Stimulated activated CD4-positive, alpha-beta T cell treated with anti-CD3 and anti-CD28 coated beads, Interleukin-1b, Interleukin-23, amount 100 ng/mL, for 48 hours (primary cell): ENCODE measurements around the gene BICD2.

Source experiments
- DNase-seq: peaks from one replicate; pipeline ENCODE4 v3.0.0-alpha.2; 2020

The BICD2 gene

GRCh38 chr9:92746567-92747458, 17.8 kb downstream of the BICD2 start:
- DNase-seq: no peak

- DNase-seq: no peak
These were observed 18.8 kb downstream of the BICD2 start for GRCh38 chr9:92745881-92746280.

GRCh38 chr9:92745331-92745730, 19.3 kb downstream of the BICD2 start:
- no peak for DNase-seq

GRCh38 chr9:92740969-92741368, 23.7 kb downstream of the BICD2 start:
- no peak for DNase-seq

DNA sequence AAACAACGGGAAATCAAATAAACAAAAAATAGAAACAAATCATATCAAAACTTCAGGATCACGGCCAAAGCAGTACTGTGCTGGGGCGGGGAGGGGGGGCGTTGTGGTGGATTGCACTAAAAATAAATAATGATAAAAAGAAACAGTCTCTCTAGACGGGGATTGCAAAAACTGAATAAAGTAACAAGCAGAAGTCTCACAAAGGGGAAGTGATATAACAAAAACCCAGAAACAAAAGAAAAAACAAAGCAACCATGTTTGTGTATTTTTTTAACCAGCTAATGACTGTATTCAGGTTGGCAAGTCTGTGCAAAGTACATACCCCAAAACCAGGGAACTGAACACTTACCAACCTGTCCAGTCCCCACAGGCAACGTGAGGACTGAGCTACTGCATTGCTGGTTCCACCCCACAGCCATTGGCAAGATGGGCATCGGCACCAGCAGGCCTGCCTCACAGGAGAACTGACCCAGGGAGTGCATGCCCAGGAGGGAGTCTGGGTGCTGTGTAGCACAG, 24.1 kb downstream of the BICD2 start:
- no peak for DNase-seq

DNA sequence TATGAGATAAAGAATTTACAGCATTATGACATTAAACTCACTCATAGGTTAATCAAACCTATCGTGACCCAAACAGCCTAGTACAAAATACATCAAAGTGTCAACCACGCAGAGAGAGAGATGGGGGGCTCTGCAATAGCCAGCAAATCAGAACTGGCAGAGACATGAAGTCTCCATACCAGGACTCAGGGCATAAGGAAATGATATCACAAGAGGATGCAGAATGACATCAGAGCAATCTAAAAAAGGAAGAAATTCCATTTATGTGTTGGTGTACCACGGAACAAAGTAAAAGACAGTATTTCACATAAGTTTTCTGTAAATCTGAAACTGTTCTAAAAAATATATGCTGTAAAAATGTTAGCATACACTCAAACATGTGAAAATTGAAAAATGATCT, 24.6 kb downstream of the BICD2 start:
- DNase-seq: no peak

DNA sequence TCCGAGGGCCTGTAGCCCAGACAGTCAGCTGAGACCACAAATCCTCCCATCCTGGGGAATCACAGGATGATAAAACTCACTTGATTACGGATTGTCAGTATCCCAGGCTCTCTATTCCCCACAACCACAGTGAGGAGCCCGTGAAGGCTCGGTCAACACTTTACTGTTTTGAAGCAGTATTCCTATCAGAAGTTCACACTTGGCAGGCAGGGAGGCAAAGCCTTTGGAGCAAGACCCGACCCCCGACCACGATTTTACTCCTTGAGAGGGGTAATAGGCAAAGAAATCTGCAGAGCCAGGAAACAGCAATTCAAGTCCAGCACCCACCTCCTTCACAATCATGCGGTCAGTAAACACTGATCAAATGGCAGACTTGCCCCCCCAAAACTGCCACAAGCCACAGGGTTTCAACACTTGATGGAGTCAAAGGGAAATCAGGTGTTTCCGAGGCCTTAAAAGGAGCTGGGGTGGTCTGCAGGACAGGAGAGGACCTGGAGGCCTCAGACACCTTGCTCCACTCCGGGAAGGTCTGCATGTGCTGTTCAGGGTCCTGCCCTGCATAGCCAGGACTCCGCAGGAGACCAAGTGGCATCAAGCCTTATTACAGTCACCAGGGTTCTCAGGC, 25.2 kb downstream of the BICD2 start:
- DNase-seq: no peak

DNA sequence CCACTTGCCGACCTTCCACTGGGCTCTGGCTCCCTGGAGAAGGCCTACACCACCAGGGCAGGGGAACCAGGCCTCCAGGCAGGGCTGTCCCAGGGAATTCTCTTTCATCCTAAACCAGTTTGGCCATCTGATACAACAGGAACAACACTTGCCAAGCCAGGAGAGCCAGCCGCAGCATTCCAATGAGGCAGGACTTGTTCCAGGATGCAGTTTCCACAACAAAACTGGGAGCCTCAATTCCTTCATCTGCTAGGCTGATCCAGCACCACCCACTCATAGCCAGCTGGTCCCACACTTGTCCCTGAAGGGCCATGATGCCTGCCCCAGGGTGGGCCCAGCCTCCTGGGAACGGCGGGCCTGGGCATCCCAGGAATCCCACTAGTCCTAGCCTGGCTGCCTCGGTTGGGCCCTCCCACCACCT, 26.0 kb downstream of the BICD2 start:
- no peak for DNase-seq

GRCh38 chr9:92737611-92738299, 26.9 kb downstream of the BICD2 start:
- DNase-seq: no peak

DNA sequence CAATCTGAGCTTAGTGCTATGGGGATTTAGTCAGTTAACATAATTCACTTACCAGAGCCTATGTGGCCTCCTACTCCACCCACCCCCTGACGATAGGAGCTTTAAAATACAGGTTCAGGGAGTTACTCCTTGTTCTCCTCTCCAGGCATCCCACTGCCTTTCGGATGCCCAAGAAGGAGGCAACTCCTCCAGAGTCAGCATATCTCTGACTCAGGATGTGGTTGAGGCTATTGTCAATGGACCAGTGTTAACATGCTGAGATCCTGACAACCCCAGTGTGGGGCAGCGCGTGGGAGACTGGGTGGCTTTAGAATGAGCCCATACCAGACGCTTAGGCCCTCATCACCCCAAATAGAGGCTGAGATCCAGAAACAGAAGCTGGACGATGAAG, 27.4 kb downstream of the BICD2 start:
- no peak for DNase-seq

DNA sequence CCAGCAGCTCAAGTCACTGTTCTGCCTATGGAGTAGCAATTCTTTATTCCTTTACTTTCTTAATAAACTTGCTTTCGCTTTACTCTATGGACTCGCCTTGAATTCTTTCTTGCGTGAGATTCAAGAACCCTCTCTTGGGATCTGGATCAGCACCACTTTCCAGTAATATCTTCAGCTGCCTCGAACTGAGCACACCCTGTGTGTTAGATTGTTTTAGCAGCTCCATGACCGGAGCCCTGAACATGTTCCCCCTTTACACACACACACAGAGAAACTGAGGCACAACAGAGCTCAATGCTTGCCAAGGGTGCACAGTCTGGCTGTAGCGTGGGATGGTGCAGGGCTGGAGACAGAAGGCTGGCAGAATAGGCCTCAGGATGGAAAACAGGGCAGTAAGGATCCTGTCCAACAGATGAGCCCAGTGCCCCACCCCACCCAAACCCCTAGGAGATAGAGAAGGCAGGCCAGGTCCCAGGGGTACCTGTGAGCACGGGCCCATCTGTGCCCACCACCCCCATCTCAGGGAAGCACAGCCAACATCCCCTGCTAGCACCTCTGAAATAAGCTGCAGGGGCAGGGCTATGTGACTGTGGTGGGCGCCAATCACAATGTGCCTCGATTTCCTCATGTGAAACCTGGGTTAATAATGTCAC, 27.9 kb downstream of the BICD2 start:
- no peak for DNase-seq

DNA sequence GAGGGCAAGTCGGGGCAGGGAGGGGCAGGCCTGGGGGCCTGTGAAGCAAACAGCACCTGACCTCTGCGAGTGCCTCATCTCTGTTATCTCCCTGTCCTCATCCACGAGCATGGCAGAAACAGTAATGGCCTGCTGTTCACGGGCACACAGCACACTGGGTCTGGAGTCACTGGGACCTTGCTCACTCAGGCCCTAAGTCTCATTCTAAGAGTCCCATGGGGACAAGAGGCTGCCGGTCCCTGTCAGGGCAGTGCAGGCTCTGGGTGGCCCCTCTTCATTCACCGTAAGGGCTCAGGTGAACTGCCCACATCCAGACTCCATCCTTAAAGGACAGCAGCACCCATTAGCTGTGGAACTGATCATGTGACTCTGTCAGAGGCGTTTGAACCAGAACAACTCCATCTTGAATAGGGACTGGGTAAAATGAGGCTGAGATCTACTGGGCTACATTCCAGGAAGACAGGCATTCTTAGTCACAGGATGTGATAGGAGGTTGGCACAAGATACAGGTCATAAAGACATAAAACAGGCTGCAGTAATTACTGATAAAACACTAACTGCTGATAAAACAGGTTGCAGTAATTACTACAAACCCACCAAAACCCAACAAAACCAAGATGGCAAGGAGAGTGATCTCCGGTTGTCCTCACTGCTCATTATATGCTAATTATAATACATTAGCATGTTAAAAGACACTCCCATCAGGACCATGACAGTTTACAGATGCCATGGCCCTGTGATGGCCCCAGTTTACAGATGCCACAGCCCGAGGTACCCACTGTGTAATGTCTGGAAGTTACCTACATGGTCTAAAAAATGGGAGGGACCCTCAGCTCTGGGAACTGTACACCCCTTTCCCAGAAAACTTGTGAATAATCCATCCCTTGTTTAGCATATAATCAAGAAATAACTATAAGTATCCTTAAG, 28.7 kb downstream of the BICD2 start:
- no peak for DNase-seq

DNA sequence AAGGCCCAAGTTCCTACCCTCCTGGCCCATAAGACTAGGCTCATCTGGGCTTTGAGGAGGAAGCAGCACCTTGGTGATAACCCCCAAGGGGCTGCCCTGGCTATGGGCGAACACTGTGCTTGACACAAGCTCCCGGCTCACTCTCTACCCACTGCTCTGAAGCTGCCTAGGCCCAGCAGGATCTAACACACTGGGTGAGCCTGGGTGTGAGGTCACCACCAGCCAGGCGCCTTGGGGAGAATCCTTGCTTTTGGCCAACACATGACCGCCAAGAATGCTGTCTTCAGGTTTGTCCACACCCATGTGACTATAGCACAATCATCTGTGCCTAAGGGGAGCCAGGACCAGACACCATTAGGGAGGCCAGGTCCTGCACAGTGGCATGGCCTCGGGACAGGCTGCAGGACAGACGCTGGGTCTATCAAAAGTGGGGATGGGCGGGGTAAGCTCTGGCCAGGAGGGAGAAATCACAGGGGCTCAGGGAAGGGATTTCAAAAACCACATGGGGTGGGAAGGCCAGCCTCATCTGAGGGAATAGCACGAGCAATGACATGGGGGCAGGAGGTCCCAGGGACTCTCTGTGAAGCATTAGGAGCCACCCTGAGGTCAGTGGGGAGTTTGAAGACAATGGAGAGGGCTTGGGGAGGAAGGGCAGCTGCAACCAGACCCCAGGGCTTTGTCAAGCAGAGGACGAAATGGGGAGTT, 29.6 kb downstream of the BICD2 start:
- no peak for DNase-seq

GRCh38 chr9:92730897-92731296, 33.7 kb downstream of the BICD2 start:
- no peak for DNase-seq

DNA sequence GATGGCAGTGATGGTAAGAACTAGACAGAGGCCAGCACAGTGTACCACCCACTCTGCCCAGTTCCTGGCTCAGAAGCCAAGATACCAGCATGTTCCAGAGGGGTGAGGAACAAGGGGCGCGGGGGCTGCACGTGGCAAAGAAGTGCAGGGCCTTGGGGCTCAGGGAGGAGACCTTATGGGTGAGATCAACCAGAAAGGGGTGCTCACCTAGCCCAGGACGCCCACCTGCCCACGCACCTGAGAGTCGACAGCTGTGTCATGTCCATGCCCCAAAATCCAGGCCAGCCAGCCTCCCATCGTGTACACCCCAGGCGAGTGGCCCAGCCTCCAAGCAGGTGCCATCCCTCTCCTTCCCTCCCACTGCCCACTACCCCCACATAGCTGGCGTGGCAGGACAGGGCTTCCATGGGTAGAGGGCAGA, 34.9 kb downstream of the BICD2 start:
- no peak for DNase-seq

- no peak for DNase-seq
These were observed 35.5 kb downstream of the BICD2 start for GRCh38 chr9:92728831-92729734.

DNA sequence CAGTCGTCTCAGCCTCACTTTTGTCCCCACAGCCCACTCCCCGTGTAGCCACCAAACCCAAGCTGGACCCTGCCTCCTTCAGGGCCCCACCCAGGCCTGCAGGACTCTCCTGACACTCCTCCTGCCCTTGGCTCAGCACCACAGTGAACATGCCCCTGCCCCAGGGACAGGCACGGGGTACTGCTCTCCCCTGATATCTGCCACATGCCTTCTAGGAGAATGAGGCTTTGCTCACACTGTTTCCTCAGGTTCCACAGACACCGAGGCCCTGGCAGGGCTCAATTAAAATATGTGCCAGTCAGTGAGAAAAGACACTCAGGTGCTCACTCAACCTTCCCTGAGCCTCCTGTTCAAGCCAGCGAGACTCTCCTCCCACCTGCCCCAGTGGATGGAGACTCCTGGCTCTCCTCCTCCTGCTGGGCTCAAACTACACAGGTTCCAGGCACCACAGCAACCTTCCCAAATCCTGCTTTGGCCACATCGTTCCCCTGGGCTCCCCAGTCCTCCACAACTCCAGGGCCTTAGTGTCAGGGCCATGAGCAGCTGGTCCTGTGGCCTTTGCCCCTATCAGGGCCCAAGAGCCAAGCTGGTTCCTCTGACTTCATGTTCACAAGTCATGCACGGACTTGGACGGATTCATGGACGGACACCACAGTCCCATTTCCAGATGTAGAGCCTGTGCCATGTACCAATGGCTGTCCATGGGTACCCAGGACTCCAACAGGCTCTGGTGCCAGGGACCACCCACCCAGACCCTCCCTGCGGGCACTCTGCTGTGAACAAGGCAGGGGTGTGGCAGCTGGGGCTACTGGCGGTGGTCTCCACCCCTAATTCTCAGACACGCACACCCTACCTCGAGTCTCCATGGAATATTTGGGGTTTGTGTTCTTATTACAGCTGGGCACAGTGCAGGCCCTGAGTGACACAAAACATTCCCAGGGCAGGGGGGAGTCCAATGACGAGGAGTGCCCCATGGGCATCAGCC, 36.6 kb downstream of the BICD2 start:
- no peak for DNase-seq

GRCh38 chr9:92726971-92727715, 37.5 kb downstream of the BICD2 start:
- DNase-seq: no peak
